Endothelial cell of umbilical vein (primary cell): ENCODE data around the gene PRR7. TPM values are rescaled to one million over a fixed set of nuclear protein-coding genes. Genes with fewer than 3 reads are reported as not detected.

ENCODE experiments used
- BruUV-seq: library from RNA; stranded (reverse); fragments of 400-500 nt; replicated peaks from 2 replicates; lab custom pipeline; 2021; lab: Mats Ljungman, UMichigan
- CTCF ChIA-PET: fragments of 300-600, 350-600 bp; sonication (Branson Sonifier 250); formaldehyde crosslinking; loops from one replicate; lab custom pipeline; 2021; ENCODE audit warnings: antibody characterized with exemption, inconsistent platforms; lab: Charles Lee
- POLR2A ChIA-PET: fragments of 300-600, 350-600 bp; sonication (Branson Sonifier 250); formaldehyde crosslinking; loops from one replicate; lab custom pipeline; 2021; ENCODE audit warnings: antibody characterized with exemption, inconsistent platforms; lab: Charles Lee
- DNase-seq: peaks from one replicate; pipeline ENCODE4 v3.0.0-alpha.2; 2011; ENCODE audit warnings: low read depth, low spot score
- FAIRE-seq: peaks from 2 replicates; lab custom pipeline; 2011; peaks lifted over from hg19 to GRCh38; lab: Jason Lieb, UNC
- H2AFZ ChIP-seq: 2 replicates; pipeline ENCODE4 v1.6.0; 2012; ENCODE audit warnings: low read depth, low read length, control low read depth, inconsistent platforms
- H3K27ac ChIP-seq: 2 replicates; pipeline ENCODE4 v1.5.1; 2011; ENCODE audit warnings: low read depth, mild to moderate bottlenecking, control low read depth, low read length, moderate library complexity; ENCODE audit not compliant: insufficient read depth
- H3K27me3 ChIP-seq, 2 experiments: 2 replicates each; pipeline versions ENCODE4 v1.6.0 to v1.6.1; 2011; ENCODE audit warnings: low read length in 2 of 2, mixed read lengths in 1 of 2; ENCODE audit not compliant: control insufficient read depth in 2 of 2, insufficient read depth in 2 of 2
- H3K36me3 ChIP-seq, 2 experiments: 2 replicates in 1 of 2; 3 replicates in 1 of 2; pipeline ENCODE4 v1.5.1; 2011; ENCODE audit warnings: low read length in 2 of 2, mild to moderate bottlenecking in 1 of 2, moderate library complexity in 1 of 2; ENCODE audit not compliant: control insufficient read depth in 2 of 2, insufficient read depth in 2 of 2; ENCODE audit errors: extremely low read depth in 1 of 2
- H3K4me1 ChIP-seq: 3 replicates; pipeline ENCODE4 v1.5.1; 2011; ENCODE audit warnings: mild to moderate bottlenecking, low read length; ENCODE audit not compliant: control insufficient read depth, insufficient read depth; ENCODE audit errors: extremely low read depth
- H3K4me2 ChIP-seq: 2 replicates; pipeline ENCODE4 v1.6.1; 2011; ENCODE audit warnings: low read length, control low read depth, mixed read lengths; ENCODE audit not compliant: insufficient read depth
- H3K4me3 ChIP-seq, 3 experiments: fragments of 200-600 bp in 1 of 3; sonication (generic), shearing (Covaris generic) in 1 of 3; replicated peaks in 1 of 3; 2 replicates each; pipeline ENCODE4 v1.5.1; 2011 to 2016; ENCODE audit warnings: control low read depth in 3 of 3, low read length in 3 of 3, mild to moderate bottlenecking in 2 of 3, inconsistent platforms in 1 of 3, low read depth in 1 of 3, moderate library complexity in 1 of 3; ENCODE audit not compliant: insufficient read depth in 1 of 3
- H3K79me2 ChIP-seq: 2 replicates; pipeline ENCODE4 v1.6.0; 2012; ENCODE audit warnings: low read length, inconsistent platforms; ENCODE audit not compliant: control insufficient read depth, insufficient read depth
- H3K9ac ChIP-seq: replicated peaks from 2 replicates; pipeline ENCODE3; 2011; ENCODE audit warnings: low read length, control low read depth; ENCODE audit not compliant: insufficient read depth; ENCODE audit errors: extremely low read depth
- H3K9me1 ChIP-seq: replicated peaks from 3 replicates; pipeline ENCODE4 v1.6.0; 2011; ENCODE audit warnings: mild to moderate bottlenecking, low read length; ENCODE audit not compliant: control insufficient read depth, insufficient read depth; ENCODE audit errors: extremely low read depth
- H3K9me3 ChIP-seq: replicated peaks from 2 replicates; pipeline ENCODE4 v1.5.1; 2012; ENCODE audit warnings: low read length, inconsistent platforms; ENCODE audit not compliant: control insufficient read depth, insufficient read depth
- H4K20me1 ChIP-seq: replicated peaks from 2 replicates; pipeline ENCODE3; 2011; ENCODE audit warnings: mild to moderate bottlenecking, low read length; ENCODE audit not compliant: control insufficient read depth, insufficient read depth; ENCODE audit errors: extremely low read depth
- CTCF ChIP-seq, 2 donors: IDR thresholded peaks; 1 replicate in 1 of 2; 2 replicates in 1 of 2; pipeline ENCODE4 v1.5.1; 2011; ENCODE audit warnings: low read length in 2 of 2, mild to moderate bottlenecking in 2 of 2, moderate library complexity in 2 of 2, control low read depth in 1 of 2, inconsistent platforms in 1 of 2, low read depth in 1 of 2; ENCODE audit not compliant: insufficient read depth in 1 of 2; ENCODE audit errors: extremely low read depth in 1 of 2
- EZH2 ChIP-seq: IDR thresholded peaks from 2 replicates; pipeline ENCODE4 v1.6.1; 2012; ENCODE audit warnings: borderline replicate concordance, low read depth, mild to moderate bottlenecking, moderate library complexity, low read length, inconsistent platforms; ENCODE audit not compliant: severe bottlenecking
- FOS ChIP-seq: IDR thresholded peaks from 2 replicates; pipeline ENCODE4 v1.6.1; 2011; ENCODE audit warnings: mild to moderate bottlenecking, low read length, moderate library complexity, borderline replicate concordance; ENCODE audit not compliant: insufficient read depth
- GATA2 ChIP-seq: IDR thresholded peaks from 2 replicates; pipeline ENCODE4 v1.7.0; 2011; ENCODE audit warnings: low read depth, mild to moderate bottlenecking, moderate library complexity, mixed read lengths, low read length; ENCODE audit not compliant: insufficient read length, insufficient read depth
- JUN ChIP-seq: IDR thresholded peaks from 2 replicates; pipeline ENCODE4 v1.6.1; 2011; ENCODE audit warnings: borderline replicate concordance, low read depth; ENCODE audit not compliant: insufficient read length, insufficient read depth
- MAX ChIP-seq: IDR thresholded peaks from 2 replicates; pipeline ENCODE4 v1.6.1; 2011; ENCODE audit not compliant: insufficient read depth, insufficient read length
- MYC ChIP-seq: IDR thresholded peaks from one replicate; pipeline ENCODE4 v1.6.1; 2011; ENCODE audit warnings: mild to moderate bottlenecking, low read depth, low read length
- POLR2A ChIP-seq: IDR thresholded peaks from 2 replicates; pipeline ENCODE4 v1.6.1; 2012; ENCODE audit warnings: low read depth, mild to moderate bottlenecking, control low read depth, low read length
- POLR2AphosphoS5 ChIP-seq: IDR thresholded peaks from 2 replicates; pipeline ENCODE4 v1.6.1; 2012; ENCODE audit warnings: low read depth, mild to moderate bottlenecking, control low read depth, low read length, moderate library complexity; ENCODE audit not compliant: insufficient read depth
- dilution Hi-C: fragments of 300-500 bp; cut with MboI; formaldehyde crosslinking; loops from one replicate; pipeline ENCODE4 v1.15.0; 2019; ENCODE audit warnings: low sequenced_read_pairs; ENCODE audit not compliant: extremely low pct_ligation_motif_present
- intact Hi-C: fragments of 100-400 bp; cut with micrococcal nuclease; formaldehyde crosslinking; loops from one replicate; pipeline ENCODE4 v1.10.0; 2022
- polyA plus RNA-seq, 4 experiments: library from polyadenylated mRNA; depleted of rRNA in 3 of 4; stranded (reverse) in 3 of 4; unstranded in 1 of 4; fragments of >200 nt; gene quantifications; 2 replicates each; pipeline versions ENCODE4 v1.2.1 to v1.2.3, GENCODE V29; 2011 to 2012; ENCODE audit warnings: missing spikeins in 1 of 4
- total RNA-seq: library from RNA; stranded (reverse); gene quantifications from 2 replicates; pipeline ENCODE4 v1.2.3, GENCODE V29; 2021

The PRR7 gene
- total and polyA plus RNA-seq, 2 donors (not counting 3 experiments of a cell fraction or from before 2014, with no cell fraction given) = 6.5 to 6.6 TPM

- no peak for DNase-seq
- Histone ChIP-seq H3K9me3 (no peaks in the 10 kb centered on the region), H3K4me3 (no peak overlapping the region), H3K27ac (no peak overlapping the region), H3K9ac (no peak overlapping the region), H3K4me2 (no peak overlapping the region), H4K20me1 (no peaks in the 10 kb centered on the region), H2AFZ (no peak overlapping the region), H3K27me3 (no peaks in the 10 kb centered on the region), H3K4me1 (no peaks in the 10 kb centered on the region), H3K79me2 (no peaks in the 10 kb centered on the region), H3K9me1 (no peaks in the 10 kb centered on the region), H3K36me3 (peaks cover 11 to 31% of the 10 kb centered on the region in 2 experiments)
- intact Hi-C loops = no loop called here
- no TSS peak for BruUV-seq
- FAIRE-seq = no peak
- dilution Hi-C loops = no loop called here
- ChIA-PET POLR2A (no interaction called here), CTCF (interaction anchor here (1.1 kb wide), 1 partner anchor 19 kb away, joined by 3 read pairs; no protein-coding TSS in a partner anchor)
- no peak for TF ChIP-seq FOS
- no peak for TF ChIP-seq EZH2
- TF ChIP-seq GATA2 = no peak
Observed at GRCh38 chr5:177435847-177436536, 10.6 kb upstream of the PRR7 start.

GRCh38 chr5:177437623-177438022 lies 9.0 kb upstream of the PRR7 start:
- no peaks in the 10 kb centered on the region for H3K79me2 ChIP-seq
- peaks cover 9 to 22% of the 10 kb centered on the region in 2 experiments for H3K36me3 ChIP-seq
- dilution Hi-C loops = no loop called here
- no TSS peak for BruUV-seq
- CTCF ChIA-PET = no interaction called here
- POLR2A ChIA-PET = no interaction called here
- H3K27ac ChIP-seq = no peak overlapping the region
- no peaks in the 10 kb centered on the region for H3K9me3 ChIP-seq
- H3K4me2 ChIP-seq = no peak overlapping the region
- DNase-seq = no peak
- no peaks in the 10 kb centered on the region for H3K4me1 ChIP-seq
- no peak overlapping the region for H2AFZ ChIP-seq
- no peak overlapping the region for H3K9ac ChIP-seq
- no peaks in the 10 kb centered on the region for H3K9me1 ChIP-seq
- TF ChIP-seq CTCF (IDR thresholded peaks at IDR 0.05; ENCODE audit: extremely low read depth in 1 of 2, insufficient read depth in 1 of 2, low read depth in 1 of 2, low read length in 2 of 2) = no peak
- TF ChIP-seq POLR2A = no peak
- TF ChIP-seq POLR2AphosphoS5 = no peak
- no peak for TF ChIP-seq EZH2
- TF ChIP-seq MAX = no peak
- no peak for TF ChIP-seq GATA2
- TF ChIP-seq MYC = no peak
- TF ChIP-seq JUN = no peak
- TF ChIP-seq FOS = no peak
- FAIRE-seq = no peak
- H4K20me1 ChIP-seq = no peaks in the 10 kb centered on the region
- H3K27me3 ChIP-seq = no peaks in the 10 kb centered on the region
- no peak overlapping the region for H3K4me3 ChIP-seq
- intact Hi-C loops = no loop called here
